GM18511 (cell line): Measurements from ENCODE around the gene TTLL5.
A peak's percentile ranks its signal among the peaks of the same experiment; 100 is the strongest.

Source experiments
- ATAC-seq: cut with Tn5 transposase; IDR thresholded peaks from one replicate; pipeline ENCODE4 v1.9.1; 2021; ENCODE audit warnings: mild to moderate bottlenecking, moderate library complexity; ENCODE audit not compliant: unreplicated experiment

The TTLL5 gene

GRCh38 chr14:75660630-75661498 lies at the start of gene TTLL5, which contains the start of gene ERG28:
TTLL5 (plus strand) TSS chr14:75661246; CDS start chr14:75663150, 1,904 bp downstream.
ERG28 (minus strand) TSS chr14:75660876; CDS start chr14:75657502, 3,374 bp downstream.
- peak; percentile 99 for ATAC-seq

- no peak for ATAC-seq
Measured at GRCh38 chr14:75612157-75612556, 48.9 kb upstream of the TTLL5 start.

GRCh38 chr14:75614179-75614578 lies 46.9 kb upstream of the TTLL5 start:
- no peak for ATAC-seq

- no peak for ATAC-seq
Measured at GRCh38 chr14:75615200-75615599, 45.8 kb upstream of the TTLL5 start.

GRCh38 chr14:75619548-75619947 lies 41.5 kb upstream of the TTLL5 start:
- no peak for ATAC-seq

- no peak for ATAC-seq
Measured at GRCh38 chr14:75625034-75625433, 36.0 kb upstream of the TTLL5 start.

- ATAC-seq: no peak
Measured at GRCh38 chr14:75626396-75626795, 34.6 kb upstream of the TTLL5 start.

GRCh38 chr14:75626863-75627262 lies 34.2 kb upstream of the TTLL5 start:
- no peak for ATAC-seq

- ATAC-seq: no peak
Measured at GRCh38 chr14:75627406-75627805, 33.6 kb upstream of the TTLL5 start.

GRCh38 chr14:75628816-75629215 lies 32.2 kb upstream of the TTLL5 start:
- ATAC-seq: no peak

- ATAC-seq: no peak
Measured at GRCh38 chr14:75630695-75631452, 30.2 kb upstream of the TTLL5 start.

GRCh38 chr14:75631453-75631831 lies 29.6 kb upstream of the TTLL5 start:
- ATAC-seq: no peak

- no peak for ATAC-seq
Measured at GRCh38 chr14:75634848-75635247, 26.2 kb upstream of the TTLL5 start.

- ATAC-seq: no peak
Measured at GRCh38 chr14:75636100-75636692, 24.9 kb upstream of the TTLL5 start.

- ATAC-seq: no peak
Measured at GRCh38 chr14:75640876-75641275, 20.2 kb upstream of the TTLL5 start.

- no peak for ATAC-seq
Measured at GRCh38 chr14:75643985-75644384, 17.1 kb upstream of the TTLL5 start.

- no peak for ATAC-seq
Measured at GRCh38 chr14:75645056-75645455, 16.0 kb upstream of the TTLL5 start.

GRCh38 chr14:75646762-75647161 lies 14.3 kb upstream of the TTLL5 start:
- ATAC-seq: no peak

- ATAC-seq: no peak
Measured at GRCh38 chr14:75647640-75648039, 13.4 kb upstream of the TTLL5 start.

- ATAC-seq: no peak
Measured at GRCh38 chr14:75648066-75648838, 12.8 kb upstream of the TTLL5 start.

GRCh38 chr14:75649337-75649736 lies 11.7 kb upstream of the TTLL5 start:
- no peak for ATAC-seq
